Kidney capillary endothelial cell (primary cell): Measurements from ENCODE around the gene FAM131C.
A peak's percentile ranks its signal among the peaks of the same experiment; 100 is the strongest.
"Not testable (repeated sequence)": the region's sequence is repeated elsewhere in the genome, so short reads cannot be mapped to it uniquely, and the experiment has no call there.

Source experiments
- DNase-seq: peaks from one replicate; pipeline ENCODE4 v3.0.0-alpha.2; 2018; ENCODE audit warnings: low spot score

Gene FAM131C

GRCh38 chr1:16033103-16033632 lies 40.3 kb downstream of the FAM131C start:
- not testable (repeated sequence) for DNase-seq

DNA sequence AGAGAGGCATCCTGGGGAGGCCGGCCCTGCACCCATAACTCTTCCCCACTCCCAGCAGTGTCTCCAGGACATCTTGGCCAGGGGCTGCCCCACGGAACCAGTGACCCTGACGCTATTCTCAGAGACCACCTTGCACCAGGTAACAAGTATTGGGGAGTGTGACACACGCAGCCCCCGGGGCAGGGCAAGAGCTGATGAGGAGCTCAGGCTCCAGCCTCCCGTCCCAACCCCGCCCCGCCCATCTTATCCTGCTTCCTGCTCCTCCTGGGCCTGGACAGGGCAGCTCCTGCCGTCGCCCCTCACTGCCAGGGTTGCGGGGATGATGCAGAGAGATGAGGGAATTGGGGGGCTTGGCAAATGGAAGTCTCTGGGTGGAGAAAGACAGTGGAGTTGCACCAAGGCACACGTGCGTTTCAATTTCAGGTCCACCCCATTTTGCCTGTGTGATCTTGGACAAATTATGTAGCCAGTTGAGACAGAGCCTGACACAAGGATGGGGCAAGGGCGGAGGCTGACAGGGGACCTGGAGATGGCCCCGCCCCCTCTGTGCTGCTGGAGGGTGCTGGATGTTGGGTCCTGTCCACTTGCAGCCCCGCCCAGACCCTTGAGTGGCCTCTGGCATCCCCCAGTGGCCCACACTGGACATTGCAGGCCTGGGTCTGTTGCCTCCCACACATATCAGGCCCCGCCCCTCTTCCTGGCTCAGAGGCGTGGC lies 40.9 kb downstream of the FAM131C start:
- DNase-seq: peak; percentile 76

DNA sequence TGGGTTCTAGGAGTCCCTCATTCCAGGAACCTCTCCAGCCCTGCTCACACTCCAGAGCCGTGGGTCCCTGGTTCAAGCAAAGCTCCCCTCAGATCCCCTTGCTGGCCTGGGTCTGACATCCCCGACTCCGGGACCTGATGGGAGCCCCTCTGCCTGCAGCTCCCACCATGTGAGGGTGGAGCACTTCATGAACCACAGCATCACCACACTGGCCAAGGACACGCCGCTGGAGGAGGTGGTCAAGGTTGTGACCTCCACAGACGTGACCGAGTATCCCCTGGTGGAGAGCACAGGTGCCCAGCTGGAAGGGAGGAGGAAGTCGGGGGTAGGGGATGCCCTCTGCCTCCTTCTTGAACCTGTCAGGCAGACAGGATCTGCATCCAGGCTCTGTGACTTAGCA lies 41.9 kb downstream of the FAM131C start:
- no peak for DNase-seq

GRCh38 chr1:16029288-16029687 lies 44.2 kb downstream of the FAM131C start:
- no peak for DNase-seq

DNA sequence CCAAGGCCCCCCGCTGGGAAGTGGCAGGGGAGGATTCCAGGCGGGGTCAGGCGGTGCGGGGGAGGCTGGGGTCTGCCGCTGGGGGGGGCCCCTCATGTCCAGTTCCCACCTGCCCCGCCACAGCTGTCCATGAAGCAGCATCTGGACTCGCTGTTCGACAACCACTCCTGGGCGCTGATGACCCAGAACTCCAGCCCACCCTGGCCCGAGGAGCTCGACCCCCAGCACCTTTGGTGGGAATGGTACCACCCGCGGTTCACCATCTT lies 44.5 kb downstream of the FAM131C start:
- not testable (repeated sequence) for DNase-seq

DNA sequence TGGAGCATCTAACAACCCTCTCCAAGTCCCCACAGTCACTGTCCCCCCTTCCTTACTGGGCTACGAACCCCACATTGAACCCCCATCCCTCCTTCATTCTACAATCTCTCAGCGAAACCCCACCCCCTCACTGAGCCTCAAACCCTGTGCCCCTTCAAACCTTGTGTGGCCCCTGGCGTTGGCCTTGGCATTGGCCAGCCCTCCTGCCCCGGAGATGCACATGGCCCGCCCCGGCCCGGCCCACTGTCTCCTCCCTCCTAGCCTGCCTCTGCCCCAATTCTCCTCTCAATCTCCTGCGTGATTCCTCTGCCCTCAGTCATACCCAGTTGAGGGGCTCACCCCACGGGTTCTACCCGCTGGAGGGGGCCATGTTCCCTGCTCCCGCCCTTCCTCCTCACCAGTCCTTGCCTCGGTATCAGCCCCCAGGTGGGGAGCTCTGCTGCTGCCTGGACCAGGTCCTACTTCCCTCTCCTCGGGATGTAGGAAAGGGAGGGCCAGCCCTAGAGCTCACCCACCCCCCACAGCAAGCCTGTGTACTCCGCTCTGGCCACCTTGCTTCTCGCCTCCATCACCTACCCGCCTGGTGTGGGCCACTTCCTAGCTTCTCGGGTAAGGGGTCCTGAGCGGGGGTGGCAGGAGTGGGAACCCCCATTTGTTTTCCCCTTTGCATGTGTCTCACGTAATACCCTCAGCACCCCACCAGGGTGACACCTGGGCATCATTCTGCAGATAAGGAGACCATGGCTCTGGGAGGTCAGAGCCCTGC lies 45.0 kb downstream of the FAM131C start:
- DNase-seq: no peak

GRCh38 chr1:16026723-16027484 lies 46.5 kb downstream of the FAM131C start:
- no peak for DNase-seq

DNA sequence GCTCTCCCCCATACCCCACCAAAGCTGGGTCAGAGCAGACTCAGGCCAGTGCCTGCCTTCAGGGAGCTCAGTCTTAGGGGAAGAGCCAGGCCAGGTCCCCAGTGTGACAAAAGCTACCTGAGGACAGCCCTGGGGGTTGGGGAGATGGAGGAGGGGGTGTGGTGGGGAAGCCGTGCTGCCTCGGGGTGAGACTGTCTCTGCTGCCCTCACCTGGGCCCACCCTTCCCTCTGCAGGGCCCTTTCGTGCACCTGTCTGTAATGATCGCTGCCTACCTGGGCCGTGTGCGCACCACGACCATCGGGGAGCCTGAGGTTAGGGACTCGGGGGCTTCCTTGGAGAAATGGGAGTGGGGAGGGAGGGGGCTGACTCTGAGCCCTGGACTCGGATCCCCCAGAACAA lies 47.1 kb downstream of the FAM131C start:
- not testable (repeated sequence) for DNase-seq

- no peak for DNase-seq
Measured at GRCh38 chr1:16023050-16023653, 50.3 kb downstream of the FAM131C start.

GRCh38 chr1:16022393-16022792 lies 51.1 kb downstream of the FAM131C start:
- DNase-seq: no peak

DNA sequence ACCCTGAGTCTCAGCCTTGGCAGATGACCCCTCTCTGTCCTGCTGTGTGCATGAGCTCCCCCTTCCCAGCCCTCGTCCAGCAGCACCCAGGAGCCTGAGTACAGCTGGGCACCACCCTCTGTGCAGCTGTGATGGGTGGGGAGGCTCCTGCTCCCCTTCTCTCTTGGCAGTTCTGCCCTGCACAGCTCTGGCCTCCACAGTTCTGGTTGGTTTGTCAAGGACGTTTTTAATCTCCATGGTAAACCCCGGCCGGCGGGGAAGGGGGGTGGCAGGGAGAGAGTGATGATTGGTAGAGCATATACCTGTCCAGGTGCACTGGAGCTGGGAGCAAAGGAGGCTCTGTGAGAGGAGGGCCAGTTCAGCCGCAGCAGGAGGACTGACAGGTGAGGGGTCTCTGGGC lies 51.8 kb downstream of the FAM131C start, which contains the start of gene CLCNKA:
CLCNKA (plus strand) TSS at position 356 of the 400 bp plus-strand sequence. CDS start 584 bp downstream, outside the sequence.
- DNase-seq: no peak

DNA sequence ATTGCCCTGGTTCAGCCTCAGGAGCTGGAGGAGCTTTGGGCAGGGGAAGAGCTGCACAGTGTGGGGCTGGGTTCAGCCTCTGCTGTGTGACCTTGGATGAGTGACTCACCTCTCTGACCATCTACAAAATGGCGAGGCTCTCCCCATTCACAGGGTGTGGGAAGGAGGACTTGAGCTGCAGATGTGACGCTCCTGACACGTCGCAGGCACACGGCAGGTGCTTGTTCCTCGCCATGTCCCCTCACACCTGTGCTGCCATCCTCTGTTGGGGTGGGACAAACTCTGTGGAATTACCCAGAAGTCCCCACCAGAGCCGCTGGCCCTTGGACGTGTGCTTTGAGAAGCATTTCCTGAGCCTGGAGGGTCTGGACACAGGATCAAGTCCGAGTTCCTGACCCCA lies 52.6 kb downstream of the FAM131C start:
- not testable (repeated sequence) for DNase-seq

GRCh38 chr1:16020325-16020724 lies 53.1 kb downstream of the FAM131C start:
- DNase-seq: no peak

DNA sequence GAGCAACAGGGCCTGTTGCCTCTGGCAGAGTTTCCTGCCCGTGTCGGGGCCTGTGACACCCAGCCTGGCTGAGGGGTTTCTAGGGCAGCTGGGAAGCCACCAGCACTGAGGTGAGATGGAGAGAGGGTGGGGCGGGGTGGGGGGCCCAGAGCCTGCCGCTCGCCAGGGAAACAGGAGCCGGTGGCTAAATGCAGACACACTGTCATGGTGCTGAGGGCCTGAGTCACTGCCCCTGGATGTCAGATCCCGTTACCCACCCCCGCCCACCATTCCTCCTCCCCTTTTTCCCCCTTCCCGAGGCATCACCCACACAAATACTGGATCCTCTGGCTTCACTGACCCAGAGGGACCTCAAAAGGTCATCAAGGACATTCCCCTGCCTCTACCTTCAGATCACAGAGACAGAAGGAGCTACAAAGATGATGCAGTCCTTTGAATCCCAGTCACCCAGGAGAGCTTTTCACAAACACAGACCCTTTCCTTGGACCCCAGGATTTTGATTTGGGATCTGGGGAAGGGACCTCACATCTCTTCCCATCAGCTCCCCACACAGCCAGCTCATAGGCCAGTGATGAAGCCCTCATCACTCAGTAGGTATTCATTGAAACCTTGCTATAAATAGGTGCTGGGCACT lies 53.7 kb downstream of the FAM131C start:
- no peak for DNase-seq

DNA sequence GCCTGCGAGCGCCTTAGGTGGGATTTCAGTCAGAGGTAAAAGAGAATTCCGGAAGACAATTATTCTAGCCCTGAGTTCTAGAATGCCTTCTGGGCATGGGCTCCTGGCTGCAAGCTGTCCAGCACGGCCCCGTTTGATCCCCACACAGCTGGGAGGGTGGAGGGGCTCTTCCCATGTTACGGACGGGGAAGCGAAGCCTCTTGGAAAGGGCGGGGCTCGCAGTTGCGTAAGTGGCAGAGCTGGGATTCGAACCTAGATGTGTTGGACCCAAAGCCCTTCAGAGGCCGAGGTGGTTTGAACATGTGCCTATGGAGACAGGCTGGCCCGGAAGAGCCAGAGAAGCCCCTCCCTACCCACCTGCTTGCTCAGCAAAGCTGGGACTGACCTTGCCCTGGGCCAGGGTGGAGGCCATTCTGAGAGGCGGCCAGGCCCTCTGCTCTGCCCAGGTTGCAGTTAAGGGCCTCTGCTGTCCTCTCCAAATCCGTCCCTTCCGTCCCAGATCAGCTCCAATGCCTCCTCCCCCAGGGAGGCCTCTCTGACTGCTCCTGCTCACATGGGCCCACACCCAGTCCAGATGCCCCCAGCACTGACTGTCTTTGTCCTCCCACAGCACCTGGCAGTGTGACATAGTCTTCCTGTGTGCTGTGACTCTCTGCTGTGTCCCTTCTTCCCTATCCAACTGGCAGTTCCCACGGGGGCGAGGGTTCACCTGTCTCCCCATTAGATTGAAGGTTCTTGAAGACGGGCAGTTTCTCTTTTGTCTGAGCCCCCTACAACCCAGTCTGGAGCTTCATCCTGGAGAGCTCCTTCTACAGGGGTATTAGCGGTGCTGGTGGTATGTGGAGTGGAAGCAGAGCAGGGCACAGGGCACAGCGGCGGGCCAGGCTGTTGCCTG lies 54.5 kb downstream of the FAM131C start:
- DNase-seq: no peak

DNA sequence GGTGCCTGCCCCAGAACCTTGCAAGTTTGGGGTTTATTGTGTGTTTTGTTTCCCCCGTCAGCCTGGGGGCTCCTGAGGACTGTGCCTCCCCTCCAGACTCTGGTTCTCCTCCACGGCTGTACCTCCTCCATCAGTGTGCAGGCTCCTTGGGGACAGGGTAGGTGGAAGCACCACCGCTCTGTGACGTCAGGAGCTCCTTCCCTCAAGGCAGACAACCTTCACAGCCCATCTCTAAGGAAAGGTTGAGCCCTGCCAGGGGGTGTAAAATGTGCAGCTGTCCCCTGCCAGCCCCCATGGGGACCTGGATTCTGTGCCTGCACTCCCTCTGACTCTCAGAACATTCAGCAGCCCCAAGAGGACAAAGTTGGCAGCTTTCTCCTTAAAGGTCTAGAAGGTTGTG lies 55.1 kb downstream of the FAM131C start:
- no peak for DNase-seq

DNA sequence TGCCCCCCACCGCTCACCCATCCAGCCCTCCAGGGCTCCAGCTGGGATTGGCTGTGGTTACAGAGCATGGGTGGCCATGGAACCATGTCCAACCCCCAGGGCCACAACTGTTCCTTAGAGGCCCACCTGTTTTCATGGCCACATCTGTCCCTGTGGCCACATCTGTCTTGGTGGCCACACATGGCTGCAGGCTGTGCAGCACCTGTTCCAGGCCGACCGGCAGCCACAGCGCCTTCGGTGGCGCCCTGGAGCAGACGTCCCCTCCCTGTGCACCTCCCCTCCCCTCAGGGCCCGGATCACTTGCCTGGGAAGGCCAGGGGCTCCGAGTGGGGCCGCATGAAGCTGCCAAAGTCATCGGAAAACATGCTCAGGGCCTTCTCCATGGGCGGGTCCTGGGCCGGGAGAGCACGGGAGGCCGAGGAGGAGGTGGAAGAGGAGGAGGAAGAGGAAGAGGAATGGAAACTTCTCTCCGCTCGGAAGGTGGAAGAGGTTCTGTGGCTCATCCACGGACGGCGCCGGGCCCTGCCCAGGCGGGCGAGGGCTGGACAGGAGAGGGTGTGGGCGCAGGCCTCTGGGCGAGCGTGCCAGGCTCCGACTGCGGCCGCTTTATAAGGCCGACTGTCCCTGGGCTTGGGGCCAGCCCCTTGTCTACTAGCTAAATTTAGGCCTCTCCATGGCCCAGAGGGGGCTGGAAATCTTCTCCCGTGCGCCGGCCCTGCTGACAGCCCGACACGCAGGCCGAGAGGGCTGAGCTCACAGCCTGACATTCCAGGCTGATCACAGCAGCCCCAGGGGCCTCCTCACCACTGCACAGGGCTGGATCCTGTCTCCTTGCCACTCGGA lies 55.8 kb downstream of the FAM131C start, which contains the start of gene HSPB7:
HSPB7 (minus strand) TSS at position 583 of the 843 bp plus-strand sequence; CDS start at position 503, 80 bp downstream.
- DNase-seq: no peak

- no peak for DNase-seq
Measured at GRCh38 chr1:16017076-16017460, 56.4 kb downstream of the FAM131C start.
